ENCODE measurements around the gene ZBTB2. TPM values are rescaled to one million over a fixed set of nuclear protein-coding genes. Genes with fewer than 3 reads are reported as not detected.
"Not testable (repeated sequence)": the region's sequence is repeated elsewhere in the genome, so short reads cannot be mapped to it uniquely, and the experiment has no call there.

Gene ZBTB2
- polyA plus RNA-seq, 3 donors, result 7.2 to 14.0 (median 9.6) TPM

DNA sequence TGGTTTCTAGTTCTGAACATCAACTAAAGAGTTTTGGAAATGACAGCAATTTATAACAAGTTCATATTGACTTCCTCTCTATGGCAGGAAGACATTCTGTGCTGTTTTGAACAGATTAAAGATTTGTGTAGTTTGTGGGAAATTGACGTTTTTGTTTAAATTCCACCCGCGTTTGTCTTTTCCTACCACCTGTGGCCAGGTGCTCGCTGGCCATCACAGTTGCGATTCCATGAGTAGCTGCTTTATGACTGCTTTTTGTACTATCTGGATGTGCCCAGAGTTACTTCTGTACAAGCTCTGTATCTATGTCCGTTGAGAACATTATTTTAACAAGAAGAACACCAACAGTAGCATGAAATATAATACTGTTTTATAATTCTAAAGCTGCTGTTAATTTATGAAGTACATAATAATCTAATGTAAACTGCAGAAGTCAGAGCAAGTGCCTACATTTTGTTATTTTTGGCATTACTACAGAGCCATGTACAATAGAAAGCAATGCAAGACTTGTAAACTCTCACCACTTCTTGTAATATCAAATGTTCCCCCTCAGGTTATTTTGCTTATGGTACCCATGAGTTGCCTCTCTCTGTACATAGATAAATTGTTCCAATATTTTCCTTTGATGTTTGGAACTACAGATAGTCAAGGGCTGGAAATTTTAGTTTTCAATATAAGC is 33.5 kb downstream of the ZBTB2 start:
- Mint-ChIP-seq H3K36me3 (peaks cover 25 to 27% of the 10 kb centered on the region in 2 donors), H3K4me3 (no peak overlapping the region), H3K4me1 (peaks cover 4% of the 10 kb centered on the region), H3K9me3 (peaks cover 0 to 1% (median 0%) of the 10 kb centered on the region in 7 donors), H3K27ac (no peak overlapping the region), H3K27me3 (ENCODE audit: low read depth in 3 of 3) (no peaks in the 10 kb centered on the region)
- no peak overlapping the region for H2AFZ ChIP-seq (ENCODE audit: insufficient read depth, low read depth, low read length, poor library complexity, severe bottlenecking)
- H3K9me3 ChIP-seq (replicated peaks in 1 of 2; ENCODE audit: control insufficient read depth in 1 of 2, insufficient read depth in 1 of 2, low read length in 2 of 2), result no peaks in the 10 kb centered on the region
- no peak overlapping the region for H3K9ac ChIP-seq (ENCODE audit: insufficient read depth, low read length, poor library complexity, severe bottlenecking)
- H3K79me2 ChIP-seq (ENCODE audit: insufficient read depth, low read length), result no peaks in the 10 kb centered on the region
- TF ChIP-seq, protein P1, sequence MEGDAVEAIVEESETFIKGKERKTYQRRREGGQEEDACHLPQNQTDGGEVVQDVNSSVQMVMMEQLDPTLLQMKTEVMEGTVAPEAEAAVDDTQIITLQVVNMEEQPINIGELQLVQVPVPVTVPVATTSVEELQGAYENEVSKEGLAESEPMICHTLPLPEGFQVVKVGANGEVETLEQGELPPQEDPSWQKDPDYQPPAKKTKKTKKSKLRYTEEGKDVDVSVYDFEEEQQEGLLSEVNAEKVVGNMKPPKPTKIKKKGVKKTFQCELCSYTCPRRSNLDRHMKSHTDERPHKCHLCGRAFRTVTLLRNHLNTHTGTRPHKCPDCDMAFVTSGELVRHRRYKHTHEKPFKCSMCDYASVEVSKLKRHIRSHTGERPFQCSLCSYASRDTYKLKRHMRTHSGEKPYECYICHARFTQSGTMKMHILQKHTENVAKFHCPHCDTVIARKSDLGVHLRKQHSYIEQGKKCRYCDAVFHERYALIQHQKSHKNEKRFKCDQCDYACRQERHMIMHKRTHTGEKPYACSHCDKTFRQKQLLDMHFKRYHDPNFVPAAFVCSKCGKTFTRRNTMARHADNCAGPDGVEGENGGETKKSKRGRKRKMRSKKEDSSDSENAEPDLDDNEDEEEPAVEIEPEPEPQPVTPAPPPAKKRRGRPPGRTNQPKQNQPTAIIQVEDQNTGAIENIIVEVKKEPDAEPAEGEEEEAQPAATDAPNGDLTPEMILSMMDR (IDR thresholded peaks at IDR 0.05), result no peak
- intact Hi-C loops (cut with micrococcal nuclease), result no loop called here
- H3K4me2 ChIP-seq (replicated peaks; ENCODE audit: extremely low read depth, low read length, poor library complexity, severe bottlenecking), result no peak overlapping the region
- H4K20me1 ChIP-seq (ENCODE audit: insufficient read depth, low read length), result no peaks in the 10 kb centered on the region
- H3K27ac ChIP-seq (ENCODE audit: low read depth in 1 of 2, low read length in 2 of 2), result no peak overlapping the region
- no peak for DNase-seq
- H3K4me1 ChIP-seq (ENCODE audit: control insufficient read depth in 1 of 2, insufficient read depth in 2 of 2, low read length in 2 of 2), result no peaks in the 10 kb centered on the region
- H3K4me3 ChIP-seq (replicated peaks in 1 of 3; ENCODE audit: low read depth in 2 of 3, low read length in 3 of 3), result no peak overlapping the region
- WGBS (ENCODE audit: insufficient coverage), result 31% methylated on average over 3 of the region's 6 CpGs
- peaks cover 12 to 27% of the 10 kb centered on the region in 2 donors for H3K36me3 ChIP-seq (replicated peaks in 1 of 2; ENCODE audit: control insufficient read depth in 1 of 2, insufficient read depth in 2 of 2, low read length in 2 of 2)
- H3K27me3 ChIP-seq (ENCODE audit: control insufficient read depth in 2 of 2, insufficient read depth in 2 of 2, low read length in 2 of 2), result no peaks in the 10 kb centered on the region

DNA sequence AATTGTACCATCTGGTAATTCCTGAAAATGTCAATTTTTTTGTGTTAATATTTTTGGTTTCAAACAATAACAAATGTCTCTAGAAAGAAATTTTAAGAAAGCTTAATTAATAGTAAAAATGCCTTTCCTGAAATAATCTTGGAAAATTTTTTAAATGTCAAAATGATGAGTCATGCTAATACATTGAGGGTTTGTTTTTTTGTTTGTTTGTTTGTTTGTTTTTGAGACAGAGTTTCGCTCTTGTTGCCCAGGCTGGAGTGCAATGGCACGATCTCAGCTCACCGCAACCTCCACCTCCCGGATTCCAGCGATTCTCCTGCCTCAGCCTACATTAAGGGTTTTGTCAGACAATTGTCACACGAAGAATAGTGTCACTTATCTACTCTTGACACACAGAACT is 34.4 kb downstream of the ZBTB2 start:
- H3K27me3 ChIP-seq (ENCODE audit: control insufficient read depth in 2 of 2, insufficient read depth in 2 of 2, low read length in 2 of 2); DNase-seq; H2AFZ ChIP-seq (ENCODE audit: insufficient read depth, low read depth, low read length, poor library complexity, severe bottlenecking); H3K4me1 ChIP-seq (ENCODE audit: control insufficient read depth in 1 of 2, insufficient read depth in 2 of 2, low read length in 2 of 2); H3K4me3 ChIP-seq (replicated peaks in 1 of 3; ENCODE audit: low read depth in 2 of 3, low read length in 3 of 3); H3K9me3 ChIP-seq (replicated peaks in 1 of 2; ENCODE audit: control insufficient read depth in 1 of 2, insufficient read depth in 1 of 2, low read length in 2 of 2); H3K27ac ChIP-seq (ENCODE audit: low read depth in 1 of 2, low read length in 2 of 2); H3K4me3 Mint-ChIP-seq; H3K9me3 Mint-ChIP-seq; H3K27ac Mint-ChIP-seq; intact Hi-C loops (cut with micrococcal nuclease); H3K79me2 ChIP-seq (ENCODE audit: insufficient read depth, low read length); H4K20me1 ChIP-seq (ENCODE audit: insufficient read depth, low read length); H3K4me1 Mint-ChIP-seq; H3K27me3 Mint-ChIP-seq (ENCODE audit: low read depth in 3 of 3); H3K4me2 ChIP-seq (replicated peaks; ENCODE audit: extremely low read depth, low read length, poor library complexity, severe bottlenecking); H3K9ac ChIP-seq (ENCODE audit: insufficient read depth, low read length, poor library complexity, severe bottlenecking): not testable (repeated sequence)
- peaks cover 16 to 20% of the 10 kb centered on the region in 2 donors for H3K36me3 Mint-ChIP-seq
- whole genome bisulfite sequencing (ENCODE audit: insufficient coverage), result 100% methylated on average over 5 of the region's 6 CpGs
- H3K36me3 ChIP-seq (replicated peaks in 1 of 2; ENCODE audit: control insufficient read depth in 1 of 2, insufficient read depth in 2 of 2, low read length in 2 of 2), result peaks cover 8 to 18% of the 10 kb centered on the region in 2 donors

Data from CD14-positive monocyte (primary cell).